A549 (cell line): ENCODE data around the gene MPI. TPM values are rescaled to one million over a fixed set of nuclear protein-coding genes. Genes with fewer than 3 reads are reported as not detected.

Experiments used
- ATAC-seq, 2 experiments: fragments of 200-7000 bp in 1 of 2; fragments of >200 bp in 1 of 2; cut with Nextera tagmentation in 1 of 2; cut with Tn5 transposase in 1 of 2; 3 replicates each; pipeline versions ENCODE4 v1.8.0 to v1.9.1; 2018 to 2020; ENCODE audit warnings: mild to moderate bottlenecking in 1 of 2, moderate library complexity in 1 of 2
- CTCF ChIA-PET: fragments of 300-600 bp; sonication (Branson Sonifier 250); formaldehyde crosslinking; extraction: SDS; loops from one replicate; lab custom pipeline; 2021; ENCODE audit warnings: antibody characterized with exemption, inconsistent platforms; lab: Yijun Ruan, JAX
- POLR2A ChIA-PET: fragments of 350-600 bp; formaldehyde crosslinking; extraction: SDS; loops from one replicate; lab custom pipeline; 2021; ENCODE audit warnings: antibody characterized with exemption, inconsistent platforms; lab: Yijun Ruan, JAX
- DNase-seq, 2 experiments: peaks; one replicate each; pipeline versions ENCODE4 v3.0.0 to v3.0.0-alpha.2; 2011 to 2016; ENCODE audit warnings: low read depth in 1 of 2, low spot score in 1 of 2
- FAIRE-seq: peaks from 2 replicates; lab custom pipeline; 2011; peaks lifted over from hg19 to GRCh38; lab: Jason Lieb, UNC
- H3K27ac ChIP-seq, 2 experiments: fragments of >200 bp; sonication (Bioruptor Twin); formaldehyde crosslinking; 3 replicates each; pipeline ENCODE4 v1.5.1; 2016 to 2017
- H3K4me1 ChIP-seq: fragments of >200 bp; sonication (Bioruptor Twin); formaldehyde crosslinking; 3 replicates; pipeline ENCODE4 v1.6.1; 2016
- H3K4me2 ChIP-seq: fragments of >200 bp; sonication (Bioruptor Twin); formaldehyde crosslinking; 3 replicates; pipeline ENCODE4 v1.6.1; 2016
- H3K4me3 ChIP-seq: fragments of >200 bp; sonication (Bioruptor Twin); formaldehyde crosslinking; 3 replicates; pipeline ENCODE4 v1.5.1; 2016
- H3K9me3 ChIP-seq: fragments of >200 bp; sonication (Bioruptor Twin); formaldehyde crosslinking; 3 replicates; pipeline ENCODE4 v1.6.1; 2016
- BHLHE40 ChIP-seq: IDR thresholded peaks from 2 replicates; pipeline ENCODE4 v1.6.1; 2012; ENCODE audit warnings: low read depth, low read length, inconsistent platforms
- CEBPB ChIP-seq, 2 experiments: fragments of >200 bp in 1 of 2; sonication (Bioruptor Twin) in 1 of 2; formaldehyde crosslinking in 1 of 2; IDR thresholded peaks; 2 replicates each; pipeline ENCODE4 v1.6.1; 2012 to 2016
- CTCF ChIP-seq: fragments of >200 bp; sonication (Bioruptor Twin); formaldehyde crosslinking; IDR thresholded peaks from 3 replicates; pipeline ENCODE4 v1.5.1; 2016
- EHF ChIP-seq: fragments of 250-450 bp; sonication (Bioruptor Pico); IDR thresholded peaks from 2 replicates; pipeline ENCODE4 v1.5.0; 2020; ENCODE audit warnings: mild to moderate bottlenecking
- FOXS1 ChIP-seq: fragments of 250-450 bp; sonication (Bioruptor Pico); IDR thresholded peaks from 2 replicates; pipeline ENCODE4 v1.5.0; 2020; ENCODE audit warnings: mild to moderate bottlenecking, moderate library complexity
- GATA3 ChIP-seq: IDR thresholded peaks from 2 replicates; pipeline ENCODE4 v1.6.1; 2012; ENCODE audit warnings: borderline replicate concordance
- HEYL ChIP-seq: fragments of 250-450 bp; sonication (Bioruptor Pico); IDR thresholded peaks from 2 replicates; pipeline ENCODE4 v1.8.0; 2021; ENCODE audit warnings: mild to moderate bottlenecking, moderate library complexity
- HOXA7 ChIP-seq: fragments of 250-450 bp; sonication (Bioruptor Pico); IDR thresholded peaks from 2 replicates; pipeline ENCODE4 v1.5.0; 2020; ENCODE audit warnings: mild to moderate bottlenecking, moderate library complexity
- JUN ChIP-seq, 2 experiments: fragments of >200 bp; sonication (Bioruptor Twin); formaldehyde crosslinking; IDR thresholded peaks; 2 replicates in 1 of 2; 3 replicates in 1 of 2; pipeline ENCODE4 v1.6.1; 2016 to 2017
- KDM5A ChIP-seq: fragments of 200-600 bp; sonication (generic); IDR thresholded peaks from 2 replicates; pipeline ENCODE4 v1.6.1; 2016; ENCODE audit warnings: antibody characterized with exemption, mild to moderate bottlenecking
- NFE2L2 ChIP-seq: fragments of 150-350 bp; conservative IDR thresholded peaks from 2 replicates; pipeline ENCODE4 v1.6.1; 2014; ENCODE audit warnings: low read length
- NPAS2 ChIP-seq: fragments of 250-450 bp; sonication (Bioruptor Pico); IDR thresholded peaks from 2 replicates; pipeline ENCODE4 v1.8.0; 2022; ENCODE audit warnings: mild to moderate bottlenecking, moderate library complexity, borderline replicate concordance
- RAD21 ChIP-seq, 2 experiments: fragments of >200 bp in 1 of 2; sonication (Bioruptor Twin) in 1 of 2; formaldehyde crosslinking in 1 of 2; IDR thresholded peaks in 1 of 2; conservative IDR thresholded peaks in 1 of 2; 2 replicates in 1 of 2; 3 replicates in 1 of 2; pipeline ENCODE4 v1.6.1; 2012 to 2018; ENCODE audit warnings: inconsistent platforms in 1 of 2
- RCOR1 ChIP-seq: fragments of 150-350 bp; IDR thresholded peaks from 2 replicates; pipeline ENCODE4 v1.6.1; 2014; ENCODE audit warnings: antibody characterized with exemption, low read length, low read depth
- RFX5 ChIP-seq: fragments of 450-650 bp; IDR thresholded peaks from 2 replicates; pipeline ENCODE4 v1.7.1; 2014; ENCODE audit warnings: antibody characterized with exemption, mild to moderate bottlenecking, moderate library complexity
- SMC3 ChIP-seq: fragments of >200 bp; sonication (Bioruptor Twin); formaldehyde crosslinking; IDR thresholded peaks from 3 replicates; pipeline ENCODE4 v1.6.1; 2018; ENCODE audit warnings: inconsistent platforms
- TFCP2L1 ChIP-seq: fragments of 250-450 bp; sonication (Bioruptor Pico); IDR thresholded peaks from 2 replicates; pipeline ENCODE4 v1.5.0; 2021; ENCODE audit warnings: mild to moderate bottlenecking
- ZFP36 ChIP-seq: fragments of 450-650 bp; IDR thresholded peaks from 2 replicates; pipeline ENCODE4 v1.6.1; 2014; ENCODE audit warnings: borderline replicate concordance; ENCODE audit not compliant: partially characterized antibody
- ZNF302 ChIP-seq: fragments of 250-450 bp; sonication (Bioruptor Pico); IDR thresholded peaks from 2 replicates; pipeline ENCODE4 v1.9.0; 2021; ENCODE audit warnings: inconsistent platforms, mild to moderate bottlenecking, moderate library complexity
- WGBS: methylation state at CpG from one replicate; pipeline ENCODE4 v1.1.6; 2017; ENCODE audit errors: missing lambda C conversion rate; 5-methylcytosine and 5-hydroxymethylcytosine counted together
- polyA plus RNA-seq, 4 experiments: library from polyadenylated mRNA; depleted of rRNA in 3 of 4; stranded (reverse); fragments of >200 nt; fragmentation: RNase III in 1 of 4; extraction: RNeasy Plus Mini Kit Qiagen cat#74134 plus additional on column Dnase treatment in 1 of 4; gene quantifications; 2 replicates in 3 of 4; 3 replicates in 1 of 4; pipeline ENCODE4 v1.2.3, GENCODE V29; 2011 to 2017
- small RNA-seq, 6 experiments: library from RNA; depleted of rRNA; stranded (forward); fragments of <200 nt; gene quantifications; one replicate each; pipeline ENCODE3, GENCODE V24; 2012

The MPI gene
- polyA plus RNA-seq, 2 of the 4 experiments (the other 2 are of a cell fraction), result 39.9 to 53.7 TPM

- Histone ChIP-seq H3K9me3 (no peaks in the 10 kb centered on the region), H3K27ac (no peak overlapping the region), H3K4me1 (peaks cover 20% of the 10 kb centered on the region; the same call in 2 of the 3 replicates), H3K4me2 (no peak overlapping the region), H3K4me3 (no peak overlapping the region)
- peak; percentile 83 to 90 for DNase-seq
- TF ChIP-seq HEYL, result no peak
- no peak for TF ChIP-seq FOXS1
- TF ChIP-seq HOXA7 (CRISPR knock-in tag), result no peak
- TF ChIP-seq SMC3, result peak; percentile 83
- no peak for TF ChIP-seq RCOR1
- no peak for TF ChIP-seq KDM5A
- TF ChIP-seq GATA3, result no peak
- peak; percentile 72 to 93 for TF ChIP-seq CEBPB (IDR thresholded peaks at IDR 0.05)
- no peak for TF ChIP-seq NFE2L2
- peak; percentile 99 for TF ChIP-seq CTCF
- TF ChIP-seq RAD21 (conservative IDR thresholded peaks at IDR 0.05 in 1 of 2, IDR thresholded peaks at IDR 0.05 in 1 of 2), result peak; percentile 96 to 99
- TF ChIP-seq RFX5, result no peak
- FAIRE-seq, result peak; percentile 96
- POLR2A ChIA-PET, result interaction anchor here (0.9 to 2.2 kb wide), 2 partner anchors 12 to 44 kb away, joined by 3 to 16 read pairs; partner anchors contain the start of genes COX5A and FAM219B
- WGBS, result 53% methylated on average over 7 of the region's 7 CpGs
- ATAC-seq, result peak; percentile 71 to 85
- CTCF ChIA-PET, result interaction anchor here (0.5 to 10.3 kb wide), 59 partner anchors 9 to 397 kb away, joined by 3 to 107 read pairs (median 5); partner anchors contain the start of genes COX5A, FAM219B, NEIL1 and RPP25
Observed at GRCh38 chr15:74950078-74950908, 60.5 kb downstream of the MPI start.

GRCh38 chr15:74951006-74951405 is 61.2 kb downstream of the MPI start:
- no peak overlapping the region for H3K27ac ChIP-seq
- ATAC-seq (peak; percentile 32 to 51), FAIRE-seq (no peak), DNase-seq (no peak)
- H3K4me1 ChIP-seq, result peaks cover 27% of the 10 kb centered on the region; the same call in 2 of the 3 replicates
- WGBS, result 70% methylated on average over 3 of the region's 3 CpGs
- no peaks in the 10 kb centered on the region for H3K9me3 ChIP-seq
- ChIA-PET POLR2A (interaction anchor here (0.6 to 2.2 kb wide), 3 partner anchors 13 to 61 kb away, joined by 3 to 16 read pairs (median 4); partner anchors contain the start of genes COX5A, FAM219B and MPI), CTCF (interaction anchor here (0.6 to 10.3 kb wide), 52 partner anchors 9 to 396 kb away, joined by 3 to 107 read pairs (median 6); partner anchors contain the start of genes COX5A, FAM219B, NEIL1 and RPP25)
- no peak overlapping the region for H3K4me3 ChIP-seq
- H3K4me2 ChIP-seq, result no peak overlapping the region
- TF ChIP-seq SMC3, result no peak
- no peak for TF ChIP-seq TFCP2L1
- no peak for TF ChIP-seq EHF (CRISPR knock-in tag)
- TF ChIP-seq ZNF302, result no peak
- TF ChIP-seq BHLHE40, result no peak
- no peak for TF ChIP-seq JUN (IDR thresholded peaks at IDR 0.05)
- TF ChIP-seq ZFP36, result no peak
- no peak for TF ChIP-seq NPAS2 (CRISPR knock-in tag)

Small RNAs within 50 kb of the gene (small RNA-seq; reads per million reads assigned to genes)
- 0 to 12.3 (median 5.5) reads per million in 6 experiments for gene MIR6882

Other genes with a start within 250 kb of the MPI start
- 23.2 and 31.2 TPM in 2 replicates for gene EDC3, start 194.0 kb upstream of the MPI start, polyA plus RNA-seq (2011; rRNA removed)
- 17.7 to 24.1 TPM (median 23.4 TPM) in 3 replicates for gene EDC3, start 194.0 kb upstream of the MPI start, polyA plus RNA-seq (2017; fragmentation: RNase III; extraction: RNeasy Plus Mini Kit Qiagen cat#74134 plus additional on column Dnase treatment)
- 0.22 and 0.25 TPM in 2 replicates for gene CYP1A1, start 164.5 kb upstream of the MPI start, polyA plus RNA-seq (2011; rRNA removed)
- gene CYP1A1, start 164.5 kb upstream of the MPI start, polyA plus RNA-seq (2017; fragmentation: RNase III; extraction: RNeasy Plus Mini Kit Qiagen cat#74134 plus additional on column Dnase treatment), result 0.46 to 0.62 TPM (median 0.50 TPM) in 3 replicates
- gene CYP1A2, start 141.2 kb upstream of the MPI start, polyA plus RNA-seq (2011; rRNA removed), result not detected in 2 replicates
- not detected in 3 replicates for gene CYP1A2, start 141.2 kb upstream of the MPI start, polyA plus RNA-seq (2017; fragmentation: RNase III; extraction: RNeasy Plus Mini Kit Qiagen cat#74134 plus additional on column Dnase treatment)
- 17.8 and 22.2 TPM in 2 replicates for gene CSK, start 108.0 kb upstream of the MPI start, polyA plus RNA-seq (2011; rRNA removed)
- gene CSK, start 108.0 kb upstream of the MPI start, polyA plus RNA-seq (2017; fragmentation: RNase III; extraction: RNeasy Plus Mini Kit Qiagen cat#74134 plus additional on column Dnase treatment), result 56.7 to 63.0 TPM (median 61.6 TPM) in 3 replicates
- gene LMAN1L, start 77.2 kb upstream of the MPI start, polyA plus RNA-seq (2011; rRNA removed), result not detected in 2 replicates
- not detected in 3 replicates for gene LMAN1L, start 77.2 kb upstream of the MPI start, polyA plus RNA-seq (2017; fragmentation: RNase III; extraction: RNeasy Plus Mini Kit Qiagen cat#74134 plus additional on column Dnase treatment)
- 0.05 TPM in 1 of 2 replicates, not detected in the other for gene CPLX3, start 63.4 kb upstream of the MPI start, polyA plus RNA-seq (2011; rRNA removed)
- gene CPLX3, start 63.4 kb upstream of the MPI start, polyA plus RNA-seq (2017; fragmentation: RNase III; extraction: RNeasy Plus Mini Kit Qiagen cat#74134 plus additional on column Dnase treatment), result not detected in 3 replicates
- 48.9 and 58.4 TPM in 2 replicates for gene ULK3, start 46.9 kb upstream of the MPI start, polyA plus RNA-seq (2011; rRNA removed)
- 23.0 to 28.1 TPM (median 28.0 TPM) in 3 replicates for gene ULK3, start 46.9 kb upstream of the MPI start, polyA plus RNA-seq (2017; fragmentation: RNase III; extraction: RNeasy Plus Mini Kit Qiagen cat#74134 plus additional on column Dnase treatment)
- 128 TPM in 2 replicates for gene SCAMP2, start 16.7 kb upstream of the MPI start, polyA plus RNA-seq (2011; rRNA removed)
- 40.4 to 43.3 TPM (median 41.5 TPM) in 3 replicates for gene SCAMP2, start 16.7 kb upstream of the MPI start, polyA plus RNA-seq (2017; fragmentation: RNase III; extraction: RNeasy Plus Mini Kit Qiagen cat#74134 plus additional on column Dnase treatment)
- gene FAM219B, start 16.8 kb downstream of the MPI start, polyA plus RNA-seq (2011; rRNA removed), result 46.2 and 65.3 TPM in 2 replicates
- gene FAM219B, start 16.8 kb downstream of the MPI start, polyA plus RNA-seq (2017; fragmentation: RNase III; extraction: RNeasy Plus Mini Kit Qiagen cat#74134 plus additional on column Dnase treatment), result 29.9 to 36.9 TPM (median 31.3 TPM) in 3 replicates
- 328 and 391 TPM in 2 replicates for gene COX5A, start 48.0 kb downstream of the MPI start, polyA plus RNA-seq (2011; rRNA removed)
- 478 to 481 TPM (median 481 TPM) in 3 replicates for gene COX5A, start 48.0 kb downstream of the MPI start, polyA plus RNA-seq (2017; fragmentation: RNase III; extraction: RNeasy Plus Mini Kit Qiagen cat#74134 plus additional on column Dnase treatment)
- gene RPP25, start 66.7 kb downstream of the MPI start, polyA plus RNA-seq (2011; rRNA removed), result 8.8 and 9.3 TPM in 2 replicates
- 12.2 to 13.7 TPM (median 13.0 TPM) in 3 replicates for gene RPP25, start 66.7 kb downstream of the MPI start, polyA plus RNA-seq (2017; fragmentation: RNase III; extraction: RNeasy Plus Mini Kit Qiagen cat#74134 plus additional on column Dnase treatment)
- 10.5 and 11.8 TPM in 2 replicates for gene SCAMP5, start 105.5 kb downstream of the MPI start, polyA plus RNA-seq (2011; rRNA removed)
- 13.7 to 16.2 TPM (median 15.0 TPM) in 3 replicates for gene SCAMP5, start 105.5 kb downstream of the MPI start, polyA plus RNA-seq (2017; fragmentation: RNase III; extraction: RNeasy Plus Mini Kit Qiagen cat#74134 plus additional on column Dnase treatment)
- 14.5 and 18.2 TPM in 2 replicates for gene PPCDC, start 133.5 kb downstream of the MPI start, polyA plus RNA-seq (2011; rRNA removed)
- 18.5 to 19.9 TPM (median 19.9 TPM) in 3 replicates for gene PPCDC, start 133.5 kb downstream of the MPI start, polyA plus RNA-seq (2017; fragmentation: RNase III; extraction: RNeasy Plus Mini Kit Qiagen cat#74134 plus additional on column Dnase treatment)